ENCODE measurements around the gene NOS3. TPM values are rescaled to one million over a fixed set of nuclear protein-coding genes. Genes with fewer than 3 reads are reported as not detected.

The NOS3 gene
- total RNA-seq, 1 experiment from 2014 or later, result 59.8 TPM

DNA sequence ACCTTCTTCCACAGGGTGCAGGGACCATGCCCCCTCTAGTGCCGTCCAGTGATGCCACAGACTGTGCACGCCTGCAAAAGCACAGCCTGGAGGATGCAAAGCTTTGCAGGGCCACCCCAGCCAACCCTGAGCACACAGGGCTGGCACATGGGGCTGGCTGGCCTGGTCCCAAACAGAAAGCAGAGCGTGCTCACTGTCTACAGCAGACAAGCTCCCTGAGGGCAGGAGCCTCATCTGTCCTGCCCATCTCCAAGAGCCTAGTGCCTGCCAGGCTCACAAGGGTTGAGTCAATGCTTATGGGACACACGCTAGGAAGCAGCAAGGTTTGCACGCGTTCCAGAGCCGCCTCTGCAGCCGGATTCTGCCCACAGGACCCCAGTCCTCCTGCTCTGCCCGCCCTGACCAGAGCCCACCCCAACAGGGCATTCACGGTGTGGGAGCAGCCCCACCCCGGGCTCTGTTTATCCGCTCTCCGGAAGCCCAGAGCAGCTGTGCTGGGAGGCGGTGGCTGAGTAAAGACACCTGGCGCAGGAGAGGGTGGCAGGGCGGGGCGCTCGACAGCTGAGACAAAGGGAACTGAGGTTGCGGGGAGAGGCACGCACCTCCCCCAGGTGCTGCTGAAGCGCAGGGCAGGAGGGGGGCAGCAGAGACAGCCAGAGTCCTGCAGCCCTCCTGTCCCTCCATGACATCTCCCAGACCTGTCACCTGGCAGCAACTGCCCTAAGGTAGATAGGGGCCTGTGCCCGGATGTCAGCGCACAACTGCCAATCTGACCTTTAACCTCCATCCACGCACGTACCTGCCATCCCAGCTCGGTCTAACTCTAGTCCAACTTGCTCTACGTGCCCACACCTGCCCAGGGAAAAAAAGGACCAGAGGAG, 17.0 kb upstream of the NOS3 start:
- Histone ChIP-seq H3K4me3 (ENCODE audit: low read length) (peak overlapping the region; percentile 73; the same call in 1 of the 2 replicates), H2AFZ (ENCODE audit: low read length) (no peak overlapping the region), H3K9ac (ENCODE audit: low read length) (peak overlapping the region; percentile 72), H4K20me1 (ENCODE audit: insufficient read depth, low read depth, low read length) (no peaks in the 10 kb centered on the region), H3K27ac (ENCODE audit: low read length) (no peak overlapping the region), H3K9me3 (ENCODE audit: low read length) (no peaks in the 10 kb centered on the region), H3K4me2 (ENCODE audit: low read depth, low read length, poor library complexity, severe bottlenecking) (peak overlapping the region; percentile 71), H3K79me2 (ENCODE audit: low read length) (no peaks in the 10 kb centered on the region), H3K36me3 (ENCODE audit: insufficient read depth, low read length) (no peaks in the 10 kb centered on the region), H3K4me1 (ENCODE audit: low read length) (peaks cover 27% of the 10 kb centered on the region), H3K9me2 (replicated peaks; ENCODE audit: insufficient read depth, low read length) (no peaks in the 10 kb centered on the region), H3K27me3 (ENCODE audit: low read length) (no peaks in the 10 kb centered on the region)
- DNase-seq, result no peak

DNA sequence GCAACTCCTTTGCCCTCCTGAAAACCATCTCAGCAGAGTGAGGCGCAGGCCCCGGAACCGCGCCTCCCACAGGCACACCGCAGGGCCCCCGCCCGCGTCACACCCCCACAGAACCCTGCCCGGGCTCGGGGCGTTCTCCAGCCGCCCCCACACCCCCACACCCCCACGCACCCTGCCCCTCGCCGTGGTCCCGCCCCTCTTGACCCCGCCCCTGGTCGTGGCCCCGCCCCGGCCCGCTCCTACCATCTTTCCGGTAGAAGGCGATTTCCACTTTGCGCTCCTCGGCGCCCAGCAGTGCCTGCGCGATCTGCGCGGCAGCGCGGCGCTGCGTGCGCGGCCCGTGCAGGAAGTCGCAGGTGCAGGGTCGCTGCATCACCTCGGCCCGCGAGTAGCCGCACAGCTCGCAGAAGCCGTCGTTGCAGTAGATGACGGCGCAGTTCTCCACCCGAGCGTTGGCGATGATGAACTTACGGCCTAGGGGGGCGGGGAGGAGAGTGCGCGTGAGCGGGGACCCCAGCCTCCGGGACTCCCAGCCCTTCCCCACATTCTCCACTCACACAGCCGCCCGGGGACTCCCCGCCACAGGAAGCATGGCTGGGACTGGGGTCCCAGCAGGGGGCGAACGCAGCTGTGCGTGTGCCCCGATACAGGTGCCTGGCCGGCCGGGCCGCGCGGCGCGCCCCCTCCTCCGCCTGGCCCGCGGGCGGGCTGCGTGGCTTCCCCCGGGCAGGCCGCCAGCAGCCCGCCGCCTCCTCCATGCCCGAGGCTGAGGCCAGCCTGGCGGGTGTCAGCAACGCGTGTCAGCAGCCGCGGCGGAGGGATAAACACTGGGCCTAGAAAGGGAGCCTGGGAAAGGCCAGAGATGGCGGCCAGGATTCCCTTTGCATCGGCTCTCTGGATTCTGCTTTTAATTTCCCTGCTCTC, 16.1 kb upstream of the NOS3 start:
- H3K4me1 ChIP-seq (ENCODE audit: low read length), result peaks cover 31% of the 10 kb centered on the region
- H3K79me2 ChIP-seq (ENCODE audit: low read length), result no peaks in the 10 kb centered on the region
- peak overlapping the region; percentile 72 for H3K9ac ChIP-seq (ENCODE audit: low read length)
- H3K4me2 ChIP-seq (ENCODE audit: low read depth, low read length, poor library complexity, severe bottlenecking), result peak overlapping the region; percentile 71
- 0 out of 2 replicates have a peak, but pooled peaks cover 4% of the 10 kb centered on the region for H4K20me1 ChIP-seq (ENCODE audit: insufficient read depth, low read depth, low read length)
- no peaks in the 10 kb centered on the region for H3K9me2 ChIP-seq (replicated peaks; ENCODE audit: insufficient read depth, low read length)
- peak; percentile 86 for DNase-seq
- peak overlapping the region; percentile 73 for H3K4me3 ChIP-seq (ENCODE audit: low read length)
- H3K9me3 ChIP-seq (ENCODE audit: low read length), result no peaks in the 10 kb centered on the region
- H3K27ac ChIP-seq (ENCODE audit: low read length), result no peak overlapping the region
- peak overlapping the region; percentile 94 for H2AFZ ChIP-seq (ENCODE audit: low read length)
- no peaks in the 10 kb centered on the region for H3K27me3 ChIP-seq (ENCODE audit: low read length)
- no peaks in the 10 kb centered on the region for H3K36me3 ChIP-seq (ENCODE audit: insufficient read depth, low read length)

DNA sequence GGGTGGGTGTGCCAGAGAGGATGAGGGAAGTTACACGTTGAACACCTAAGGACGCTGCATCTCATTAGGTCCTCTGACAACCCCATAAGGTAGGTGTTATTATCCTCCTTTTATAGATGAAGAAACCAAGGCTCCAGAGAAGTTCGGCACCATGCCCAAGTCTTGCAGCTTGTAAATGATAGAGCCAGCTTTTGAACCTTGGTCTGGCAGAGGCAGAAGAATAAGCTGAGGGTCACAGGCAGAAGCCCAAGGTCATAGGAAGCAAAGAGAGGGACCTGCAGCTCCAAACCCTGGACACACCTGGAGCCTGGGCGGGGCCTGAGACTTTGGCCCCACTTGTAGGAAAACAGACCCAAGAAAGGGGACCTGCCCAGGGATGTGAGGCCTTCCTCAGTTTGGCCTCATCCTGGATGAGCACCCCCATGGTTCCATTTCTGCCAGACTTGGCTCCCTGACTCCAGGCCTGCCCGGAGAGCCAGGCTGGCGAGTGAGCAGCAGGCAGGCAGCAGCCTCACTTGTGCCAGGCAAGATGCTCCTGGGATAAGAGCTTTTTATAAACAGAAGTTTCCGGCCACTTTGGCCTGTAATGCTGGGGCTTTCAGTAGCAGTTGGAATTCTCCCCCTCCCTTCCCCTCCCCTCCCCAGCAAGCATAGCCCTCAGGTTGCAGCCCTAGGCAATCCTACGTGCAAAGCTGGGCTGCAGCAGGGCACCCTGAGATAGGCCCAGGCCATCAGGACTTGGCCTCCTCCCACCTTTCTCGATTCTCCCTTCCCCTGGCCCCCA, 15.1 kb upstream of the NOS3 start:
- Histone ChIP-seq H3K9ac (ENCODE audit: low read length) (peak overlapping the region; percentile 72), H3K36me3 (ENCODE audit: insufficient read depth, low read length) (no peaks in the 10 kb centered on the region), H4K20me1 (ENCODE audit: insufficient read depth, low read depth, low read length) (0 out of 2 replicates have a peak, but pooled peaks cover 4% of the 10 kb centered on the region), H2AFZ (ENCODE audit: low read length) (no peak overlapping the region), H3K4me2 (ENCODE audit: low read depth, low read length, poor library complexity, severe bottlenecking) (peak overlapping the region; percentile 71), H3K9me3 (ENCODE audit: low read length) (no peaks in the 10 kb centered on the region), H3K79me2 (ENCODE audit: low read length) (no peaks in the 10 kb centered on the region), H3K4me1 (ENCODE audit: low read length) (peaks cover 31% of the 10 kb centered on the region), H3K27me3 (ENCODE audit: low read length) (no peaks in the 10 kb centered on the region), H3K4me3 (ENCODE audit: low read length) (peak overlapping the region; percentile 73), H3K9me2 (replicated peaks; ENCODE audit: insufficient read depth, low read length) (no peaks in the 10 kb centered on the region), H3K27ac (ENCODE audit: low read length) (no peak overlapping the region)
- no peak for DNase-seq

DNA sequence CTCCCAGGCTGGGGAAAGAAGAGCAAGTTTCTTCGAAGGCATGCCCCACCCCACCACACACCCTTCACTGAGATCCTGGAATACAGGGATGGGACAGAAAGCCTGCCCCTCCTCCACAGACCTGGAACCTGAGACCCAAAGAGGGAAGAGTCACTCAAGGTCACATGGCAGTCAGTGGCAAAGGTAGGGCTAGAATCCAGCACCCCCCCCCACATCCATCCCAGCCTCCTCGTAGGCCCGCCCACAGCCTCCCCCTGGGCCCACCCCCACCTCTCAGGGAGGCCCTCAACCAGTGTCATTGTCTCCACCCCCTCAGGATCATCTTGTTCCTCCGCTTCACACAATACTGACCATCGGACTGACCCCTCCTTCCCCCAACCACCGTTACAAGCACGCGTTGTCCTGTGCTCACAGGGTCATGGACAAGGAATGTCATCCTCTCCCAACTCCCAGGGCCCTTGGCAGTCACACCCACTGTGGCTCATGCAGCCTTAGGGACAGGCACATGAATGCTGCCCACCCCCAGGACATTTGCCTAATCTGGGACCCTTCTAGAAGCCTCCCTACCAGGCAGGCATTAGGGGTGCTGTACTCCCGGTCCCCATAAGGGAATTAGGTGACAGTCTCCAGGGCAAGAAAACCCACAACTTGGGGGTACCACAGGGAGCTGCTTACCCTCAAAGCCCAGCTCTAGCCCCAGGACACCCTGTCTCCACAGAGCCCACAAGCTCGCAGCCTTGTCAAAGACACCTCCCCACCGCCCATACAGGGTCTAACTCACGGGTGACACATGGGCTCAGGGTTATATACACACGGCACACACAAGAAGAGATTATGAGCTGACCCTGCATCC, 14.1 kb upstream of the NOS3 start:
- no peaks in the 10 kb centered on the region for H3K36me3 ChIP-seq (ENCODE audit: insufficient read depth, low read length)
- peak overlapping the region; percentile 44 for H3K4me2 ChIP-seq (ENCODE audit: low read depth, low read length, poor library complexity, severe bottlenecking)
- no peaks in the 10 kb centered on the region for H3K79me2 ChIP-seq (ENCODE audit: low read length)
- H2AFZ ChIP-seq (ENCODE audit: low read length), result no peak overlapping the region
- H3K27ac ChIP-seq (ENCODE audit: low read length), result no peak overlapping the region
- peak overlapping the region; percentile 24; the same call in 1 of the 2 replicates for H3K9ac ChIP-seq (ENCODE audit: low read length)
- no peak for DNase-seq
- H4K20me1 ChIP-seq (ENCODE audit: insufficient read depth, low read depth, low read length), result 0 out of 2 replicates have a peak, but pooled peaks cover 4% of the 10 kb centered on the region
- H3K4me1 ChIP-seq (ENCODE audit: low read length), result peaks cover 31% of the 10 kb centered on the region
- H3K9me2 ChIP-seq (replicated peaks; ENCODE audit: insufficient read depth, low read length), result no peaks in the 10 kb centered on the region
- H3K27me3 ChIP-seq (ENCODE audit: low read length), result no peaks in the 10 kb centered on the region
- peak overlapping the region; percentile 22; the same call in 1 of the 2 replicates for H3K4me3 ChIP-seq (ENCODE audit: low read length)
- H3K9me3 ChIP-seq (ENCODE audit: low read length), result no peaks in the 10 kb centered on the region

DNA sequence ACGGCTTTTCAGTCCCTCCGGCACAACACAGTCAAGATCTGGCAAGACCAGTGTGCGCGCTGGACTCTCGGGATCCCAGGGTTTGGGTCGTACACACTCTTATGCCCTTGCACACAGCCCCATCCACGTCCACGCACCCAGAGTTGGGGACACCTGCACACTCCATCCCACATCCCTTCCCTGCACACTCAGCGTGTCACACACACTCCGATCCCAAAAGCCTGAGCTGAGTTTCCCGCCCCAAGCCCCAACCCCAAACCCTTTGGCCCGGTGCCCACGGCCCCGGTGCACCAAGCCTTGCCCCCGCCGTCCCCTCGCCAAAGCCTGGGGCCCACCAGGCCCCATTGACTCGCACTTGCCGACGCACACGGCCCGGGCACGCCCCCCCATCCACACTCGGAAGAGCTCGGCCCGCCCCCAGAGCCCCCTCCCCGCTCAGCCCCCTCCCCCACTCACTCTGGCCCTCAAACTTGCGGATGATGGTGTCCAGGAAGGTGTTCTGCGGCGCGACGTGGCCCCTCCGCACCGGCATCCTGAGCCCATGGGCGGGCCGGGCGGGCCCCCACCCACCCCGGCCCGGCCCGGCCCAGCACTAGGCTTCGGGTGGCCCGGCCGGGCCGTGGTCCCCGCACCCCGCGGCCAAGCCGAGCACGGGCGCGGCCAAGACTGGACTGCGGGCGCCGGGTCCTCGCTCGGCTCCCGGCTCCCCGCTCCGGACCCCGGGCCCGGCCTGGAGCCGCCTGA, 13.3 kb upstream of the NOS3 start:
- H3K4me1 ChIP-seq (ENCODE audit: low read length), result peaks cover 31% of the 10 kb centered on the region
- H3K27me3 ChIP-seq (ENCODE audit: low read length), result no peaks in the 10 kb centered on the region
- H3K79me2 ChIP-seq (ENCODE audit: low read length), result no peaks in the 10 kb centered on the region
- peak overlapping the region; percentile 44 for H3K4me2 ChIP-seq (ENCODE audit: low read depth, low read length, poor library complexity, severe bottlenecking)
- H4K20me1 ChIP-seq (ENCODE audit: insufficient read depth, low read depth, low read length), result 0 out of 2 replicates have a peak, but pooled peaks cover 4% of the 10 kb centered on the region
- H3K36me3 ChIP-seq (ENCODE audit: insufficient read depth, low read length), result no peaks in the 10 kb centered on the region
- no peak overlapping the region for H2AFZ ChIP-seq (ENCODE audit: low read length)
- no peaks in the 10 kb centered on the region for H3K9me3 ChIP-seq (ENCODE audit: low read length)
- peak overlapping the region; percentile 22; the same call in 1 of the 2 replicates for H3K4me3 ChIP-seq (ENCODE audit: low read length)
- no peak for DNase-seq
- H3K9me2 ChIP-seq (replicated peaks; ENCODE audit: insufficient read depth, low read length), result no peaks in the 10 kb centered on the region
- no peak overlapping the region for H3K27ac ChIP-seq (ENCODE audit: low read length)
- peak overlapping the region; percentile 24; the same call in 1 of the 2 replicates for H3K9ac ChIP-seq (ENCODE audit: low read length)

DNA sequence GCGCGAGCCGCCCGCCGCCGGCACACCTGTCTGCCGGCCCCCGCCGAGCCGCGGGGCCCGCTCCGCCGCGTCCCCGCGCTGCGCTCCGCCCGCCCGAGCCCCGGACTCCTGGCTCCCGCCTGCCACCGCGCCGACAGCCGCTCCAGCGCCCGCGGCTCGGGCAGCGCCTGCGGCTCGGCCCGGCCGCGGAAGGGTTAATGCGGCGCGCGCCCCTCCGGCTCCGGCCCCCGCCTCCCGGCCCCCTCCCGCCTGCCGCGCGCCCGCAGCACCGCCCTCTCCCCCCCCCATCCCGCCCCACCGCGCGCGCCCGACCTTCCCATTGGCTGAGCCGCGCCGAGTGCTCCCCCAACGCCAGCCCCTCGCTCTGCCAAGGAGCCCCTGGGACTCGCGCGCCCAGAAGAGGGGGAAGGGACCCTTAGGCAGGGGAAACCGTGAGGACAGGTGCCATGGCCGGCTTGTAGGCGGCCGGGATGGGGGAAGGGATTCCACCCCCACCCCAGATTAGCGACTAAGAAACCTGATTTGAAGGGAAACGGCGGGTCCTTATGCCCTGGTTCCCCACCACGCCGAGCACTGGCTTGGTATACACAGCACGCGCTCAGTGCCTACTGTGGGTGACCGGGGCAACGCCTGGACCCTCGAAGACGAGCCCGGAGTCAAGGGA, 12.6 kb upstream of the NOS3 start, which contains the start of gene KCNH2:
TSS of gene KCNH2 (minus strand) at position 196 of the 664 bp plus-strand sequence. CDS start 408 bp downstream, outside the sequence.
- H4K20me1 ChIP-seq (ENCODE audit: insufficient read depth, low read depth, low read length), result 0 out of 2 replicates have a peak, but pooled peaks cover 4% of the 10 kb centered on the region
- H3K27me3 ChIP-seq (ENCODE audit: low read length), result no peaks in the 10 kb centered on the region
- peak; percentile 85 for DNase-seq
- peak within 1 kb of the TSS; percentile 58 for H3K9ac ChIP-seq (ENCODE audit: low read length)
- peak within 1 kb of the TSS; percentile 80 for H3K4me2 ChIP-seq (ENCODE audit: low read depth, low read length, poor library complexity, severe bottlenecking)
- no peaks in the 10 kb centered on the region for H3K79me2 ChIP-seq (ENCODE audit: low read length)
- no peaks in the 10 kb centered on the region for H3K36me3 ChIP-seq (ENCODE audit: insufficient read depth, low read length)
- 0 out of 2 replicates have a peak within 1 kb of the TSS, but pooled peaks have one; percentile 71 for H2AFZ ChIP-seq (ENCODE audit: low read length)
- H3K27ac ChIP-seq (ENCODE audit: low read length), result no peak within 1 kb of the TSS
- H3K9me3 ChIP-seq (ENCODE audit: low read length), result no peaks in the 10 kb centered on the region
- peaks cover 31% of the 10 kb centered on the region for H3K4me1 ChIP-seq (ENCODE audit: low read length)
- no peaks in the 10 kb centered on the region for H3K9me2 ChIP-seq (replicated peaks; ENCODE audit: insufficient read depth, low read length)
- H3K4me3 ChIP-seq (ENCODE audit: low read length), result peak within 1 kb of the TSS; percentile 63
